ENCODE data around the gene NOX5.

GRCh38 chr15:69037977-69038376 is 23.5 kb downstream of the NOX5 start:
- TF ChIP-seq EP300 (conservative IDR thresholded peaks at IDR 0.05; ENCODE audit: poor library complexity, severe bottlenecking) = no peak
- no peak for TF ChIP-seq EZH2 (IDR thresholded peaks at IDR 0.05; ENCODE audit: borderline replicate concordance, insufficient read depth, low read length, poor library complexity, severe bottlenecking)
- TF ChIP-seq, protein P1, sequence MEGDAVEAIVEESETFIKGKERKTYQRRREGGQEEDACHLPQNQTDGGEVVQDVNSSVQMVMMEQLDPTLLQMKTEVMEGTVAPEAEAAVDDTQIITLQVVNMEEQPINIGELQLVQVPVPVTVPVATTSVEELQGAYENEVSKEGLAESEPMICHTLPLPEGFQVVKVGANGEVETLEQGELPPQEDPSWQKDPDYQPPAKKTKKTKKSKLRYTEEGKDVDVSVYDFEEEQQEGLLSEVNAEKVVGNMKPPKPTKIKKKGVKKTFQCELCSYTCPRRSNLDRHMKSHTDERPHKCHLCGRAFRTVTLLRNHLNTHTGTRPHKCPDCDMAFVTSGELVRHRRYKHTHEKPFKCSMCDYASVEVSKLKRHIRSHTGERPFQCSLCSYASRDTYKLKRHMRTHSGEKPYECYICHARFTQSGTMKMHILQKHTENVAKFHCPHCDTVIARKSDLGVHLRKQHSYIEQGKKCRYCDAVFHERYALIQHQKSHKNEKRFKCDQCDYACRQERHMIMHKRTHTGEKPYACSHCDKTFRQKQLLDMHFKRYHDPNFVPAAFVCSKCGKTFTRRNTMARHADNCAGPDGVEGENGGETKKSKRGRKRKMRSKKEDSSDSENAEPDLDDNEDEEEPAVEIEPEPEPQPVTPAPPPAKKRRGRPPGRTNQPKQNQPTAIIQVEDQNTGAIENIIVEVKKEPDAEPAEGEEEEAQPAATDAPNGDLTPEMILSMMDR (IDR thresholded peaks at IDR 0.05; ENCODE audit: poor library complexity, severe bottlenecking) = no peak
- no peak for TF ChIP-seq TAF1 (IDR thresholded peaks at IDR 0.05; ENCODE audit: low read depth)
- TF ChIP-seq POLR2AphosphoS5 (IDR thresholded peaks at IDR 0.05) = no peak
- TF ChIP-seq RAD21 (conservative IDR thresholded peaks at IDR 0.05) = no peak
- no peak for TF ChIP-seq MXI1 (conservative IDR thresholded peaks at IDR 0.05; ENCODE audit: poor library complexity, severe bottlenecking)
